Measurements from ENCODE around the gene OR9A2. TPM values are rescaled to one million over a fixed set of nuclear protein-coding genes. Genes with fewer than 3 reads are reported as not detected.

The OR9A2 gene
- total RNA-seq, 1 experiment from 2014 or later, result not detected

DNA sequence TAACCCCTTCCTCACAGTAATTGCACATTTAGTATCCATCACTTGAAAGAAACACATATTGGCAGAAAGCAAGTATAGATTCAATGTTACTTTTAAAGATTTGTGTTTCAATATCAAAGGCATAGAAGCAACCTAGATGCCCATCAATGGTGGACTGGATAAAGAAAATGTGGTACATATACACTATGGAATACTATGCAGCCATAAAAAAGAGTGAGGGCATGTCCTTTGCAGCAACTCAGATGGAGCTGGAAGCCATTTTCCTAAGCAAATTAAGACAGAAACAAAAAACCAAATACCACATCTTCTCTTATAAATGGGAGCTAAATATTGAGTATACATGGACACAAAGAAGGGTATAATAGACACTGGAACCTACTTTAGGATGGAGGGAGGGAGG is 28.8 kb upstream of the OR9A2 start:
- no peak overlapping the region for H2BK12ac ChIP-seq (ENCODE audit: insufficient read length, low read depth, low read length)
- H4K5ac ChIP-seq (ENCODE audit: insufficient read length, low read depth, low read length), result no peak overlapping the region
- H4K91ac ChIP-seq (ENCODE audit: insufficient read length, low read depth, low read length), result no peak overlapping the region
- no peaks in the 10 kb centered on the region for H3K4me1 ChIP-seq (ENCODE audit: insufficient read depth, low read length)
- no peak overlapping the region for H3T11ph ChIP-seq (ENCODE audit: low read length)
- no peak overlapping the region for H4K8ac ChIP-seq (replicated peaks; ENCODE audit: insufficient read length, low read depth, low read length)
- Mint-ChIP-seq H3K36me3 (ENCODE audit: insufficient read depth in 1 of 3, low read depth in 3 of 3) (no peaks in the 10 kb centered on the region), H3K9me3 (no peaks in the 10 kb centered on the region; a peak in 1 of 5 replicates), H3K27ac (no peak overlapping the region), H3K27me3 (ENCODE audit: low read depth) (no peaks in the 10 kb centered on the region; the same call in none of the 2 replicates), H3K4me1 (no peaks in the 10 kb centered on the region), H3K4me3 (no peak overlapping the region)
- no peaks in the 10 kb centered on the region for H3K27me3 ChIP-seq (ENCODE audit: insufficient read depth, low read length)
- no peak overlapping the region for H2AFZ ChIP-seq (ENCODE audit: low read length)
- TF ChIP-seq, protein P1, sequence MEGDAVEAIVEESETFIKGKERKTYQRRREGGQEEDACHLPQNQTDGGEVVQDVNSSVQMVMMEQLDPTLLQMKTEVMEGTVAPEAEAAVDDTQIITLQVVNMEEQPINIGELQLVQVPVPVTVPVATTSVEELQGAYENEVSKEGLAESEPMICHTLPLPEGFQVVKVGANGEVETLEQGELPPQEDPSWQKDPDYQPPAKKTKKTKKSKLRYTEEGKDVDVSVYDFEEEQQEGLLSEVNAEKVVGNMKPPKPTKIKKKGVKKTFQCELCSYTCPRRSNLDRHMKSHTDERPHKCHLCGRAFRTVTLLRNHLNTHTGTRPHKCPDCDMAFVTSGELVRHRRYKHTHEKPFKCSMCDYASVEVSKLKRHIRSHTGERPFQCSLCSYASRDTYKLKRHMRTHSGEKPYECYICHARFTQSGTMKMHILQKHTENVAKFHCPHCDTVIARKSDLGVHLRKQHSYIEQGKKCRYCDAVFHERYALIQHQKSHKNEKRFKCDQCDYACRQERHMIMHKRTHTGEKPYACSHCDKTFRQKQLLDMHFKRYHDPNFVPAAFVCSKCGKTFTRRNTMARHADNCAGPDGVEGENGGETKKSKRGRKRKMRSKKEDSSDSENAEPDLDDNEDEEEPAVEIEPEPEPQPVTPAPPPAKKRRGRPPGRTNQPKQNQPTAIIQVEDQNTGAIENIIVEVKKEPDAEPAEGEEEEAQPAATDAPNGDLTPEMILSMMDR (conservative IDR thresholded peaks at IDR 0.05), result no peak
- H3K9me3 ChIP-seq (ENCODE audit: control insufficient read depth, low read depth, low read length), result no peaks in the 10 kb centered on the region
- no peaks in the 10 kb centered on the region for H3K79me1 ChIP-seq (ENCODE audit: insufficient read depth, low read depth, low read length, poor library complexity, severe bottlenecking)
- no peak overlapping the region for H3K14ac ChIP-seq (ENCODE audit: insufficient read depth, low read length)
- H3K18ac ChIP-seq (ENCODE audit: insufficient read length, low read depth, low read length), result no peak overlapping the region
- no peaks in the 10 kb centered on the region for H3K23me2 ChIP-seq (ENCODE audit: insufficient read length, low read depth, low read length, poor library complexity, severe bottlenecking)
- no peaks in the 10 kb centered on the region for H3K79me2 ChIP-seq (ENCODE audit: insufficient read depth, low read length)
- H2AK5ac ChIP-seq (ENCODE audit: insufficient read length, low read length), result no peak overlapping the region
- H3K4me2 ChIP-seq (ENCODE audit: insufficient read depth, insufficient read length, low read length), result no peak overlapping the region
- no peak overlapping the region for H3K4ac ChIP-seq (ENCODE audit: low read depth, low read length)
- no peaks in the 10 kb centered on the region for H4K20me1 ChIP-seq (ENCODE audit: control insufficient read depth, insufficient read depth, insufficient read length)
- no peak overlapping the region for H2BK20ac ChIP-seq (ENCODE audit: low read depth, low read length, poor library complexity, severe bottlenecking)
- DNase-seq, result no peak
- H2BK5ac ChIP-seq (ENCODE audit: insufficient read length, low read length), result no peak overlapping the region
- H2BK15ac ChIP-seq (ENCODE audit: low read depth, low read length), result no peak overlapping the region
- H3K23ac ChIP-seq (ENCODE audit: insufficient read length, low read depth, low read length), result no peak overlapping the region
- H3K27ac ChIP-seq (ENCODE audit: insufficient read length, low read depth, low read length), result no peak overlapping the region
- no peak overlapping the region for H2BK120ac ChIP-seq (ENCODE audit: low read depth, low read length, poor library complexity, severe bottlenecking)
- H3K9ac ChIP-seq (ENCODE audit: extremely low read depth, insufficient read length, low read length), result no peak overlapping the region
- no peak overlapping the region for H3K56ac ChIP-seq (ENCODE audit: insufficient read length, low read depth, low read length)

All from H9 (cell line).